Esophagus muscularis mucosa (tissue), 4 donors: ENCODE results near the gene UBAC2. TPM values are rescaled to one million over a fixed set of nuclear protein-coding genes. Genes with fewer than 3 reads are reported as not detected.

Source experiments
- DNase-seq: peaks from one replicate; pipeline ENCODE4 v3.0.0-alpha.2; 2017; ENCODE audit errors: extremely low spot score
- H3K27ac ChIP-seq, 4 donors: fragments of 200-600 bp; sonication (generic); replicated peaks in 1 of 4; 1 replicate in 3 of 4; 2 replicates in 1 of 4; pipeline ENCODE4 v1.5.1; 2016 to 2019; ENCODE audit warnings: mild to moderate bottlenecking in 1 of 4
- H3K27me3 ChIP-seq, 4 donors: fragments of 200-600 bp; sonication (generic); one replicate each; pipeline versions ENCODE4 v1.5.1 to v1.6.0; 2016 to 2019
- H3K36me3 ChIP-seq, 4 donors: fragments of 200-600 bp; sonication (generic); one replicate each; pipeline ENCODE4 v1.5.1; 2016 to 2019
- H3K4me1 ChIP-seq, 4 donors: fragments of 200-600 bp; sonication (generic); one replicate each; pipeline ENCODE4 v1.5.1; 2016 to 2019
- H3K4me3 ChIP-seq, 4 donors: fragments of 200-600 bp; sonication (generic); 1 replicate in 2 of 4; 2 replicates in 2 of 4; pipeline ENCODE4 v1.5.1; 2016 to 2019; ENCODE audit warnings: mild to moderate bottlenecking in 4 of 4, moderate library complexity in 1 of 4
- H3K9me3 ChIP-seq, 4 donors: fragments of 200-600 bp; sonication (generic); 1 replicate in 3 of 4; 2 replicates in 1 of 4; pipeline ENCODE4 v1.5.1; 2016 to 2019
- CTCF ChIP-seq, 3 experiments: fragments of 200-600 bp in 2 of 3; fragments of 450-650 bp in 1 of 3; sonication (generic) in 2 of 3; IDR thresholded peaks; one replicate each; pipeline ENCODE4 v1.5.1; 2017 to 2019; ENCODE audit warnings: antibody characterized with exemption in 3 of 3, mild to moderate bottlenecking in 2 of 3, moderate library complexity in 1 of 3
- EP300 ChIP-seq: sonication (generic); formaldehyde crosslinking; IDR thresholded peaks from one replicate; pipeline ENCODE4 v1.6.1; 2017; ENCODE audit warnings: antibody characterized with exemption
- POLR2A ChIP-seq: fragments of 450-650 bp; IDR thresholded peaks from one replicate; pipeline ENCODE4 v1.6.1; 2017; ENCODE audit warnings: antibody characterized with exemption, moderate library complexity, mild to moderate bottlenecking, low read depth
- POLR2AphosphoS5 ChIP-seq, 2 donors: sonication (generic); formaldehyde crosslinking; IDR thresholded peaks; one replicate each; pipeline ENCODE4 v1.6.1; 2017; ENCODE audit warnings: antibody characterized with exemption in 2 of 2
- WGBS: methylation state at CpG from one replicate; pipeline ENCODE4 v1.1.5; 2018; 5-methylcytosine and 5-hydroxymethylcytosine counted together
- intact Hi-C: fragments of 100-400 bp; cut with DNase I; formaldehyde crosslinking; loops from one replicate; pipeline ENCODE4 v1.15.1; 2023
- total RNA-seq, 4 donors: library from RNA; depleted of rRNA; stranded (reverse); fragments of >200 nt; gene quantifications; one replicate each; pipeline versions ENCODE4 v1.1.0 to v1.2.1, GENCODE V29; 2016

UBAC2 gene
- total RNA-seq, 4 donors from 2014 or later, result 42.6 to 62.1 (median 50.9) TPM

GRCh38 chr13:99263126-99263785 lies 62.6 kb downstream of the UBAC2 start:
- 80% methylated on average over 7 of the region's 7 CpGs for WGBS
- intact Hi-C loops, result no loop called here
- Histone ChIP-seq H3K4me3 (no peak overlapping the region), H3K27ac (no peak overlapping the region), H3K4me1 (peaks cover 0 to 11% (median 6%) of the 10 kb centered on the region in 4 donors), H3K36me3 (peaks cover 0 to 9% (median 3%) of the 10 kb centered on the region in 4 donors), H3K27me3 (no peaks in the 10 kb centered on the region), H3K9me3 (no peaks in the 10 kb centered on the region)
- no peak for DNase-seq
- TF ChIP-seq POLR2AphosphoS5 (IDR thresholded peaks at IDR 0.05), result no peak
- no peak for TF ChIP-seq POLR2A

- Histone ChIP-seq H3K4me3 (no peak overlapping the region), H3K36me3 (peaks cover 0 to 9% (median 3%) of the 10 kb centered on the region in 4 donors), H3K27ac (no peak overlapping the region), H3K4me1 (peaks cover 3 to 16% (median 6%) of the 10 kb centered on the region in 4 donors), H3K27me3 (no peaks in the 10 kb centered on the region), H3K9me3 (no peaks in the 10 kb centered on the region)
- 50% methylated on average over 1 of the region's 1 CpG for WGBS
- no peak for DNase-seq
- no peak for TF ChIP-seq POLR2A
- no peak for TF ChIP-seq EP300
- TF ChIP-seq CTCF (IDR thresholded peaks at IDR 0.05), result no peak
- TF ChIP-seq POLR2AphosphoS5 (IDR thresholded peaks at IDR 0.05), result no peak
- intact Hi-C loops, result loop anchor here (2.0 kb wide), 1 partner anchor 87 kb away; no protein-coding TSS in a partner anchor
Measured at GRCh38 chr13:99264051-99264450, 63.4 kb downstream of the UBAC2 start.

GRCh38 chr13:99265162-99265800 lies 64.6 kb downstream of the UBAC2 start:
- Histone ChIP-seq H3K9me3 (no peaks in the 10 kb centered on the region), H3K36me3 (peaks cover 0 to 9% (median 3%) of the 10 kb centered on the region in 4 donors), H3K4me1 (peaks cover 3 to 17% (median 7%) of the 10 kb centered on the region in 4 donors), H3K27me3 (no peaks in the 10 kb centered on the region), H3K4me3 (no peak overlapping the region), H3K27ac (no peak overlapping the region)
- intact Hi-C loops, result loop anchor here (2.0 to 5.0 kb wide), 2 partner anchors 68 to 88 kb away; no protein-coding TSS in a partner anchor
- no peak for TF ChIP-seq POLR2AphosphoS5 (IDR thresholded peaks at IDR 0.05)
- TF ChIP-seq CTCF (IDR thresholded peaks at IDR 0.05), result no peak
- TF ChIP-seq POLR2A, result no peak
- no peak for TF ChIP-seq EP300
- DNase-seq, result no peak
- 81% methylated on average over 8 of the region's 8 CpGs for WGBS

GRCh38 chr13:99265821-99266426 lies 65.3 kb downstream of the UBAC2 start:
- TF ChIP-seq CTCF (IDR thresholded peaks at IDR 0.05), result peak; percentile 59 to 68 (median 63)
- no peak for TF ChIP-seq EP300
- no peak for TF ChIP-seq POLR2A
- WGBS, result 32% methylated on average over 3 of the region's 3 CpGs
- no peaks in the 10 kb centered on the region for H3K27me3 ChIP-seq
- H3K27ac ChIP-seq, result no peak overlapping the region
- H3K36me3 ChIP-seq, result peaks cover 0 to 9% (median 3%) of the 10 kb centered on the region in 4 donors
- H3K4me3 ChIP-seq, result no peak overlapping the region
- H3K9me3 ChIP-seq, result no peaks in the 10 kb centered on the region
- intact Hi-C loops, result loop anchor here (2.0 to 5.0 kb wide), 2 partner anchors 69 to 89 kb away; no protein-coding TSS in a partner anchor
- no peak for DNase-seq
- H3K4me1 ChIP-seq, result peaks cover 3 to 21% (median 7%) of the 10 kb centered on the region in 4 donors

GRCh38 chr13:99266827-99267226 lies 66.2 kb downstream of the UBAC2 start:
- H3K4me1 ChIP-seq, result peaks cover 3 to 30% (median 14%) of the 10 kb centered on the region in 4 donors
- intact Hi-C loops, result loop anchor here (5.0 kb wide), 1 partner anchor 70 kb away; no protein-coding TSS in a partner anchor
- TF ChIP-seq CTCF (IDR thresholded peaks at IDR 0.05) (no peak), POLR2A (no peak), EP300 (no peak), POLR2AphosphoS5 (IDR thresholded peaks at IDR 0.05) (no peak)

More at GRCh38 chr13:99266827-99267226, 66.2 kb downstream of the UBAC2 start:
- no peak for DNase-seq
- Histone ChIP-seq H3K36me3 (peaks cover 0 to 6% (median 3%) of the 10 kb centered on the region in 4 donors), H3K9me3 (no peaks in the 10 kb centered on the region), H3K27ac (no peak overlapping the region), H3K4me3 (no peak overlapping the region), H3K27me3 (no peaks in the 10 kb centered on the region)
- whole genome bisulfite sequencing, result 84% methylated on average over 6 of the region's 6 CpGs
